Calu3 (cell line): Measurements from ENCODE around the gene TSNAXIP1. TPM values are rescaled to one million over a fixed set of nuclear protein-coding genes. Genes with fewer than 3 reads are reported as not detected.

Experiments used
- BruUV-seq: library from RNA; stranded (reverse); fragments of 400-500 nt; replicated peaks from 2 replicates; lab custom pipeline; 2021; lab: Mats Ljungman, UMichigan
- CTCF ChIA-PET: fragments of 300-600 bp; sonication (Branson Sonifier 250); formaldehyde crosslinking; loops from one replicate; lab custom pipeline; 2022; ENCODE audit warnings: antibody characterized with exemption; lab: Charles Lee
- DNase-seq: peaks from one replicate; pipeline ENCODE4 v3.0.0; 2022
- H3K27ac Mint-ChIP-seq: one replicate; pipeline ENCODE4 v1.8.0; 2022; ENCODE audit warnings: mixed read lengths; ENCODE audit not compliant: unreplicated experiment
- H3K27me3 Mint-ChIP-seq: one replicate; pipeline ENCODE4 v1.8.0; 2022; ENCODE audit warnings: mixed read lengths; ENCODE audit not compliant: unreplicated experiment
- H3K36me3 Mint-ChIP-seq: one replicate; pipeline ENCODE4 v1.8.0; 2022; ENCODE audit warnings: mild to moderate bottlenecking, moderate library complexity, mixed read lengths; ENCODE audit not compliant: insufficient read depth, unreplicated experiment
- H3K4me1 Mint-ChIP-seq: one replicate; pipeline ENCODE4 v1.8.0; 2022; ENCODE audit warnings: mild to moderate bottlenecking, low read depth, mixed read lengths; ENCODE audit not compliant: unreplicated experiment
- H3K4me3 Mint-ChIP-seq: one replicate; pipeline ENCODE4 v1.8.0; 2022; ENCODE audit warnings: mild to moderate bottlenecking, low read depth, moderate library complexity, mixed read lengths; ENCODE audit not compliant: unreplicated experiment
- H3K9me3 Mint-ChIP-seq: one replicate; pipeline ENCODE4 v1.8.0; 2022; ENCODE audit warnings: low read depth, mixed read lengths; ENCODE audit not compliant: unreplicated experiment
- CTCF ChIP-seq: fragments of 200-600 bp; IDR thresholded peaks from one replicate; pipeline ENCODE4 v1.8.0; 2022; ENCODE audit warnings: antibody characterized with exemption; ENCODE audit not compliant: unreplicated experiment
- intact Hi-C: fragments of 100-400 bp; cut with micrococcal nuclease; formaldehyde crosslinking; loops from one replicate; pipeline ENCODE4 v1.10.0; 2022; ENCODE audit not compliant: unreplicated experiment
- total RNA-seq: library from RNA; stranded (reverse); gene quantifications from 2 replicates; pipeline ENCODE4 v1.2.3, GENCODE V29; 2022

Gene TSNAXIP1
- total RNA-seq, 1 experiment from 2014 or later: 1.0 TPM

- DNase-seq: no peak
- H3K36me3 Mint-ChIP-seq: peaks cover 4% of the 10 kb centered on the region
- H3K27me3 Mint-ChIP-seq: no peaks in the 10 kb centered on the region
- BruUV-seq: no TSS peak
- no peak overlapping the region for H3K27ac Mint-ChIP-seq
- CTCF ChIA-PET: interaction anchor here (0.6 kb wide), 3 partner anchors 9 to 161 kb away, joined by 3 to 5 read pairs (median 3); no protein-coding TSS in a partner anchor
- H3K4me1 Mint-ChIP-seq: no peaks in the 10 kb centered on the region
- H3K9me3 Mint-ChIP-seq: no peaks in the 10 kb centered on the region
- no peak overlapping the region for H3K4me3 Mint-ChIP-seq
- no peak for TF ChIP-seq CTCF
- intact Hi-C loops: no loop called here
These were observed 10.5 kb upstream of the TSNAXIP1 start for GRCh38 chr16:67796099-67796718.

- TF ChIP-seq CTCF: no peak
- no TSS peak for BruUV-seq
- Mint-ChIP-seq H3K4me3 (no peak overlapping the region), H3K4me1 (peaks cover 10% of the 10 kb centered on the region), H3K36me3 (peaks cover 44% of the 10 kb centered on the region), H3K27ac (no peak overlapping the region), H3K27me3 (no peaks in the 10 kb centered on the region), H3K9me3 (no peaks in the 10 kb centered on the region)
- CTCF ChIA-PET: interaction anchor here (0.6 kb wide), 1 partner anchor 27 kb away, joined by 9 read pairs; no protein-coding TSS in a partner anchor
- no peak for DNase-seq
- intact Hi-C loops: no loop called here
These were observed 6.3 kb upstream of the TSNAXIP1 start for GRCh38 chr16:67800338-67800926.

- CTCF ChIA-PET: no interaction called here
- no peak overlapping the region for H3K27ac Mint-ChIP-seq
These were observed 5.4 kb upstream of the TSNAXIP1 start for GRCh38 chr16:67801241-67801640.

GRCh38 chr16:67801883-67802282, 4.8 kb upstream of the TSNAXIP1 start:
- Mint-ChIP-seq H3K9me3 (no peaks in the 10 kb centered on the region), H3K27ac (no peak overlapping the region), H3K4me1 (peaks cover 11% of the 10 kb centered on the region), H3K27me3 (no peaks in the 10 kb centered on the region), H3K4me3 (no peak overlapping the region), H3K36me3 (peaks cover 59% of the 10 kb centered on the region)
- CTCF ChIA-PET: no interaction called here
- no peak for TF ChIP-seq CTCF
- DNase-seq: no peak
- BruUV-seq: no TSS peak
- intact Hi-C loops: no loop called here

More at GRCh38 chr16:67801241-67801640, 5.4 kb upstream of the TSNAXIP1 start:
- no peaks in the 10 kb centered on the region for H3K9me3 Mint-ChIP-seq
- no peaks in the 10 kb centered on the region for H3K27me3 Mint-ChIP-seq
- peaks cover 52% of the 10 kb centered on the region for H3K36me3 Mint-ChIP-seq
- no peak for TF ChIP-seq CTCF
- BruUV-seq: no TSS peak
- DNase-seq: no peak
- peaks cover 11% of the 10 kb centered on the region for H3K4me1 Mint-ChIP-seq
- intact Hi-C loops: no loop called here
- H3K4me3 Mint-ChIP-seq: no peak overlapping the region
